Posterior cingulate gyrus (tissue), 11 donors: ENCODE results near the gene ARHGEF5.
"Not testable (repeated sequence)": the region's sequence is repeated elsewhere in the genome, so short reads cannot be mapped to it uniquely, and the experiment has no call there.

Experiments used
- DNase-seq, 10 donors: peaks; one replicate each; pipeline versions ENCODE4 v3.0.0 to v3.0.0-alpha.2; 2020 to 2021; ENCODE audit warnings: mixed read lengths in 3 of 10
- intact Hi-C: fragments of 100-400 bp; cut with DNase I; formaldehyde crosslinking; loops from one replicate; pipeline ENCODE4 v1.15.1; 2023

The ARHGEF5 gene

GRCh38 chr7:144355176-144355822 lies at the start of gene ARHGEF5:
ARHGEF5 (plus strand) TSS chr7:144355402; CDS start chr7:144362670, 7,268 bp downstream.
- DNase-seq, result not testable (repeated sequence)

GRCh38 chr7:144309702-144310101 lies 45.5 kb upstream of the ARHGEF5 start:
- intact Hi-C loops, DNase-seq: not testable (repeated sequence)

More at GRCh38 chr7:144355176-144355822, at the start of gene ARHGEF5:
- intact Hi-C loops, result not testable (repeated sequence)

- intact Hi-C loops, DNase-seq: not testable (repeated sequence)
Measured at GRCh38 chr7:144311218-144311617, 44.0 kb upstream of the ARHGEF5 start.

GRCh38 chr7:144311872-144312469 lies 43.2 kb upstream of the ARHGEF5 start, which contains the start of gene OR2A1:
OR2A1 (plus strand) TSS chr7:144312419; CDS start chr7:144318125, 5,706 bp downstream.
- intact Hi-C loops, DNase-seq: not testable (repeated sequence)

GRCh38 chr7:144317537-144317936 lies 37.7 kb upstream of the ARHGEF5 start:
- DNase-seq, intact Hi-C loops: not testable (repeated sequence)

GRCh38 chr7:144319547-144319946 lies 35.7 kb upstream of the ARHGEF5 start:
- DNase-seq, intact Hi-C loops: not testable (repeated sequence)

GRCh38 chr7:144321677-144322206 lies 33.5 kb upstream of the ARHGEF5 start:
- DNase-seq, intact Hi-C loops: not testable (repeated sequence)

GRCh38 chr7:144323359-144323758 lies 31.8 kb upstream of the ARHGEF5 start:
- DNase-seq, result peak in 5 of 10 donors; percentile 2 to 72 (median 24)
- intact Hi-C loops, result not testable (repeated sequence)

GRCh38 chr7:144325868-144326267 lies 29.3 kb upstream of the ARHGEF5 start:
- DNase-seq, result peak in 3 of 10 donors; percentile 35 to 77 (median 72)
- intact Hi-C loops, result not testable (repeated sequence)

- intact Hi-C loops, DNase-seq: not testable (repeated sequence)
Measured at GRCh38 chr7:144330044-144330443, 25.2 kb upstream of the ARHGEF5 start.

GRCh38 chr7:144331221-144331995 lies 23.8 kb upstream of the ARHGEF5 start:
- intact Hi-C loops, DNase-seq: not testable (repeated sequence)

GRCh38 chr7:144331996-144332288 lies 23.3 kb upstream of the ARHGEF5 start:
- DNase-seq, result not testable (repeated sequence)

GRCh38 chr7:144348625-144349024 lies 6.6 kb upstream of the ARHGEF5 start:
- intact Hi-C loops, DNase-seq: not testable (repeated sequence)

More at GRCh38 chr7:144331996-144332288, 23.3 kb upstream of the ARHGEF5 start:
- intact Hi-C loops, result not testable (repeated sequence)

- intact Hi-C loops, result not testable (repeated sequence)
- peak in 6 of 10 donors; percentile 2 to 91 (median 24) for DNase-seq
Measured at GRCh38 chr7:144351667-144352066, 3.5 kb upstream of the ARHGEF5 start.

GRCh38 chr7:144356185-144356584 lies 983 bp downstream of the ARHGEF5 start:
- intact Hi-C loops, DNase-seq: not testable (repeated sequence)

- intact Hi-C loops, DNase-seq: not testable (repeated sequence)
Measured at GRCh38 chr7:144356860-144357259, 1.7 kb downstream of the ARHGEF5 start.

GRCh38 chr7:144362061-144362460 lies 6.9 kb downstream of the ARHGEF5 start:
- DNase-seq, intact Hi-C loops: not testable (repeated sequence)

GRCh38 chr7:144365523-144365922 lies 10.3 kb downstream of the ARHGEF5 start:
- DNase-seq, intact Hi-C loops: not testable (repeated sequence)

- DNase-seq, intact Hi-C loops: not testable (repeated sequence)
Measured at GRCh38 chr7:144367250-144367649, 12.0 kb downstream of the ARHGEF5 start.

- intact Hi-C loops, DNase-seq: not testable (repeated sequence)
Measured at GRCh38 chr7:144369221-144369620, 14.0 kb downstream of the ARHGEF5 start.

GRCh38 chr7:144378651-144379050 lies 23.4 kb downstream of the ARHGEF5 start:
- DNase-seq, result peak in 1 of 10 donors; percentile 67
- intact Hi-C loops, result no loop called here
